Colon (tissue), 2 donors: ENCODE results near the gene ODAD3.
A peak's percentile ranks its signal among the peaks of the same experiment; 100 is the strongest.

Source experiments
- FAIRE-seq: peaks from 2 replicates; lab custom pipeline; 2012; peaks lifted over from hg19 to GRCh38; lab: Jason Lieb, UNC
- donor health status: control.
- donor health status: control.

Gene ODAD3

DNA sequence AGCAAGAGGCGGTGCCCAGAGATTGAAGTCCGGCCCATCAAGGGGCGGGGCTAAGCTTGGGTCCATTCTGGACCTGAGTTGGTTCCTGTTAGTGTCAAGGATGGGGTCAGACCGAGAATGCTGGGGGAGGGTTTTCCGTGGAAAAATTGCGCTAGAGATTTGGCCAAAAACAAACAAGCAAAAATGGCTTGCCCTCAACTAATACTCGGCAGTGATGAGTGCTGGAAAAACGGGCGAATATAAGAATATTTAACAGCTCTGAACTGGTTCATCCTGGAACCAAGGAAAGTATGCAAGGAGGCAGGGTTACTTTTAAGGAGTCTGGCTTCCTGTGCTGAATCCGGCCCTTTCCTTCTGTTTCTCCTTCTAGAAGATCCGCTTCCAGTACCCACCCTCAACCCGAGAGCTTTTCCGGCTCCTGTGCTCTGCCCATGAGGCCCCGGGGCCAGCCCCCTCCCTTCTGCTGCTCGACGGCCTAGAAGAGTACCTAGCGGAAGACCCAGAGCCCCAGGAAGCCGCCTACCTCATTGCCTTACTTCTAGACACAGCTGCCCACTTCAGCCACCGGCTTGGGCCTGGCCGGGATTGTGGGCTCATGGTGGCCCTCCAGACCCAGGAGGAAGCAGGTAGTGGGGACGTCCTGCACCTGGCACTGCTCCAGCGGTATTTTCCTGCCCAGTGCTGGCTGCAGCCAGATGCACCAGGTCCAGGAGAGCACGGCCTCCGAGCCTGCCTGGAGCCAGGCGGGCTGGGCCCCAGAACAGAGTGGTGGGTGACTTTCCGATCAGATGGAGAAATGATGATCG is 59.6 kb downstream of the ODAD3 start:
- FAIRE-seq = peak; percentile 72

DNA sequence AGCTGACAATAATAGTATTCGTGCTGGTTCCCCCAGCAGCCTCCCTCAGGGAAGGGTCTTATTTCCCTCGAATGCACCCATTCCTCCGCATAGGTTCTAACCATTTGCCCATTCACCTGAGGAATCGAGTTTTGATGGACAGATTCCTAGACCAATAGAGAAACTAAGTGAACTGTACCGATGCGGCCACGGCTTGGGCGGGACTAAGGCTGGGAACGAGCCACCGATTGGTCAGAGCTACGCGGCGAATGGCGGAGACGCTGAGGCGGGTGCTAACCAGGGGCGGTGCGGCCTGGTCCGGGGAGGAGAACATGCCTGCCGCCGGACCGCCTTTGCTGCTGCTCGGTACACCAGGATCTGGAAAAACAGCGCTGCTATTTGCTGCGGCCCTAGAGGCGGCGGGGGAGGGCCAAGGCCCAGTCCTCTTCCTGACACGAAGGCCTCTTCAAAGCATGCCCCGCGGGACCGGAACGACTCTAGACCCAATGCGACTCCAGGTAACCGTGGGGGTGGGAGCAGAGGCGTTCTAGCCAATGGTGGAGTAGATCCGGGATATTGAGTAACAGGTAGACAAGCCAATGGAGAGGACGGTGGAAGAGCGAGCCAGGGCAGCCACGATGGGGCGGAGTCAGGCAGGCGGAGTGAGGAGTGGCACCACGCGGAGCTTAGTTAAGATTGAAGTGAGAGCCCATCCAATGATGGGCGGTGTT is 60.3 kb downstream of the ODAD3 start, which contains the start of gene SWSAP1:
Gene SWSAP1 (plus strand): TSS at position 234 of the 710 bp plus-strand sequence. CDS start 15 bp downstream, at position 249.
- FAIRE-seq = no peak

- FAIRE-seq = no peak
Measured at GRCh38 chr19:11373885-11374432, 61.0 kb downstream of the ODAD3 start.

DNA sequence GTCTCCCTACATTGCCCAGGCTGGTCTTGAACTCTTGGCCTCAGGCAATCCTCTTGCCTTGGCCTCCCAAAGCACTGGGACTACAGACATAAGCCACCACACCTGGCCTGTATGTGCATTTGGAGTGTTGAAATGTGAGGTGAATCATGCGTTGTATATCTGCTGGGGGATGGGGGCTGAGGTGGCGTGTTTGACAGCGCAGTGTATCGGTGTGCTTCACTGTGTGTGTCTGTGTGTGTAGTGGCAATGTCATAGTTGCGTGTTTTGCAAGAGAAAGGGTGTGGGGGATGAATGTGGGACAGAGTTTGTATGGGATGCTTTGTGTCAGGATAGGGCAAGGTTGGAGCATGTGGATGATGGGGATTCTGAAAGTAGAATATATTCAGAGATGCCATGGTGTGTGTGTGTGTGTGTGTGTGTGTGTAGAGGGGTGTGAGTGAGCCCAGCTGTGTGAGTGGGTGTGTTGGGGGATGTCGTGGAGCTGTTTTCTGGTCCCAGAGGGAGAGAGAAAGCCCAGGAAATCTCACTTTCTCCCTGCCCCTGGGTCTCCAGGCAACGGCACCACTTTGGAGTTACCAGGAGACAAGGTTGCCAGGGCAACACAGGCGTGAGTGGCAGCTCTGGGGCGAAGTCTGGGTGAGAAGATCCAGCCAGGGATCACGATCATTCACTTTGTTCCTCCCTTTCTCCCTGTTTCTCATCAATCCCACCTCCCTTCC is 61.6 kb downstream of the ODAD3 start:
- FAIRE-seq = no peak

DNA sequence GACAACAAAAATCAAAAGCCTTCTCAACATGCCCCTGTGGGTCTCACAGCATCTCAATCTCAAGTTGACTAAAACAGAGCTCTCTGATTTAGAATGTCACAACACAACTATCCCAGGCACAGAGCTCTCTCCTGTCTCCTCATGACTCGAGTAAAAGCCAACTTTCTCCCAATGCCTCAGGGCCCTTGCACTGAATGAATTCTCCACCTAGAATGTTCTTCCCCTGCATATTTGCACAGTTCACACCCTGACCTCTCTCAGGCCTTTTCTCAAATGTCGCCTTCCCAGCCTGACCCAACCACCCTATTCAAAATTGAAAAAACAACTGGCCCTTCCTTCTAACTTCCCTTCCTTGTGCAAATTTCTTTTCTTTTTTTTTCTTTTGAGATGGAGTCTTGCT is 64.2 kb downstream of the ODAD3 start:
- no peak for FAIRE-seq
